HG03342 (cell line): Measurements from ENCODE around the gene EFCAB8.
"Not testable (repeated sequence)": the region's sequence is repeated elsewhere in the genome, so short reads cannot be mapped to it uniquely, and the experiment has no call there.

Experiments
- ATAC-seq: cut with Tn5 transposase; IDR thresholded peaks from one replicate; pipeline ENCODE4 v1.9.1; 2021; ENCODE audit warnings: mild to moderate bottlenecking, moderate library complexity; ENCODE audit not compliant: unreplicated experiment

Gene EFCAB8

DNA sequence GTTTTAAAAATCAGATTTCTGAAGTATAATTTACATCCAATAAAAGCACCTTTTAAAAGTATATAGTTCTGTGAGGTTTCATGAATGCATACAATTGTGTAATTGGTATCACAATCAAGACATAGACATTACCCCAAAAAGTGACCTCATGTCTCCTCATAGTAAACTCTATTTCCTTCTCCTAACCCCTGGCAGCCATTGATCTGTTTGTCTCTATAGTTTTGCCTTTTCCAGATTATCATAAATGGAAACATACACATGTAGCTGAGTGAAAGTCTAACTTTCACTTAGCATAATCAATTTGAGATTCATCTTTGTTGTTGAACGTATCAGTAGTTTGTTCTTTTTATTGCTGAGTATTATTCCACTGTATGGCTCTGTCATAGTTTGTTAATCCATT is 87.9 kb downstream of the EFCAB8 start:
- ATAC-seq = no peak

DNA sequence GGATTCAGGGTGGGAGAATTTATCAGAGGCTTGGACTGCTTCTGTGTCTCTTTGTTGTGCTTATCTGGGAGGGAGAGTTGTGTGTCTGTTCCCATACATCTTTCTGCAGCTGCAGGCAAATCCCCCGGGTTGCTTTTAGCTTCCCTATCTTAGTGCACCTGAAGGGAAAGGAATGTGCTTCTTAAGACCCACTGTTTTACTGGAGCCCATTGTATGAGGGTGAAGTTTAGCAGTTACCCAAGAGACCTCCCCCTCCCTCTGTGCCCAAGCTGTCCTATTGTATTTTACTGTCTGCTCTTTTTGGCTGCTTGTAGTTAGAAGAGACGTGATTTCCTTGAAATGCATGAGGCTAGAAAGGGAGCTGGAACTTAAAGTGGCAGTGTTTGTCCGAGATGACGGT is 91.8 kb downstream of the EFCAB8 start:
- ATAC-seq = not testable (repeated sequence)

DNA sequence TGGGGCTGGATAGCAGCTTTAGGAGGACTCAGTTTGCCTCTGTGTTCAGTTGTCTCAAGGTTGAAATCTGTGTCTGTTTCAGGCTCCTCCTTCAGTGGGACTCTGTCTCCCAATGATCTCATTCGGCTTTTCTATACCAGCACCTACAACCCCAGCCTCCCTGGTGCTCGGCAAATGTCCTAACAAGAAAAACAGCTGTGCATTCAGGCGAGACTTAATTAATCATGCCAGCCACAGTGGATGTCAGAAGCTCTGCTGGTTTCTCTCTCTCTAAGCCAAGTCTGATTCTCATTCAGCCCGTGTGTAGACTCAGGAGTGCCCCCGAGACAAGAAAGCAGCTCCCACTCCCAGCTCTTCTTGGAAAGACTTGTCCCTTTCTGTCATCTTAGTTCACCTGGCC is 98.7 kb downstream of the EFCAB8 start:
- ATAC-seq = no peak

DNA sequence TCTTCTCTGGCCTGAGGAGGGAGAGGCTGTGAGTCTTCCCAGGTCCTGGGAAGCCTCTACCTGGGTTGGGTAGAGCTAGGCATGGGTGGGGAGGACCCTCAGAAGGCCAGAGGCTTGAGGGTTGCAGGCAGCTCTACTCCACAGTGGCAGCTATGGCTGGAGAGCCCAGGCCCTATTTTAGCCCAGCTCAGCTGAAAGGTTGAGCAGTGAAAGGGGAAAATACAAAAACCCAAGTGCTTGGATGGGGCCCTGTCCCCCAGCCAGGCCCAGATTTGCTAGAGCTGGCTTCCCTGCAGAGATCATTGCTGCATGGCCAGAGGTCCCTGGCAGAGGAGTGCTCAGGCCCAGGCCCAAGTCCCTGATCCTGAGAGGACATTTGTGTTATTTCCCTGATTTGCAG is 99.9 kb downstream of the EFCAB8 start:
- no peak for ATAC-seq

DNA sequence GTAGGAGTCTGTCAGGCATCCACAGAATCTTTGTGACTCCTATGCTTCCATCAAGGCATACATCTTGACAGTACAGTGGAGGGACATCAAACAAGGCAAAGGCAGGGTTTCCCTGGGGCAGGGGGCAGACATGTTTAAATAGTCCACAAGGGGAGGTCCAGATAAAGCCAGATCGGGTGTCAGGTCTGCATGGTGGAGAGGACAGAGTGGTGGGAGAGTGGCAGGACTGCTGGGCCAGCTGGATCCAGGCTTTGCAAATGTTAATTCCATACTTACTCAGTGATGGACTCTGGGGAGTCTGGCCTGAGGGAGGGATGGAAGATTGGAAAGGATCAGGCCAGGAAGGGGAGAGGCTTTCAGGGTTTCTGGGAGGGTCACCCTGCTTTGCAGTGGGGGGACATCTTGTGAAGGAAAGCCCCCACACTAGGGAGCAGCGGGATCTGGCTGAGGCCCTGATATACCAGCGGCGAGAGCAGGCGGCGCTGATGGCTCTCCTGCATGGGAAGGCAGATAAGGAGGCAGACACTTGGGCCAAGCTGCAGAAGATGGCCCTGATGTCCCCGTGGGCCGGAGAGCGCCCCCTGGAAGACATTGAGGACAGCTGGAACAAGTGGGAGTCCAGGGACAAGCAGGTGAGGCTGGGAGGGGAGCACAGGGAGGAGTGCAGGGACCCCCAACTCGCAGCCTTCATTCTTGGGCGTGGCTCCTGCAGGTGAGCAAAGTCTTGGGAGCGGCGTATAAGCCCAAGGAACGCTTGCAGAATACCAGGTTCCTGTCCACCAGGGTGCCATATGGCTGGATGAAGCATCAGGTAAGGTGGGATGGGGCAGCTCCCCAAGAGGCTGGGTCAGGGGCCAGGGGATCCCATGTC is 100.9 kb downstream of the EFCAB8 start:
- no peak for ATAC-seq

DNA sequence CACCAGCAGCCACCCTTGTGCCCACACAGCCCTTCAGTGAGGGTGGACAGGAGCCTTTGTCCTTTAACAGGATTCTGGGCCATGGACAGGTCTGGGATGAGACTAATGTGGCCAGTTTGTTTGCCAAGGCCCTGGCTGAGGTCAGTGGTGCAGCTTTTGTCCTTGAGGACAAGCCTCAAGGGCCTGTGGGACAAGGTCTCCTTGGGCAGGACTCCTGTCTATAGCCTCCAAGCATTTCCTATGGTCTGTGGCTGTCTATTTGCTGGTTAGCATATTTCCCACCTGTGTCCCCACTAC is 101.4 kb downstream of the EFCAB8 start:
- ATAC-seq = no peak

DNA sequence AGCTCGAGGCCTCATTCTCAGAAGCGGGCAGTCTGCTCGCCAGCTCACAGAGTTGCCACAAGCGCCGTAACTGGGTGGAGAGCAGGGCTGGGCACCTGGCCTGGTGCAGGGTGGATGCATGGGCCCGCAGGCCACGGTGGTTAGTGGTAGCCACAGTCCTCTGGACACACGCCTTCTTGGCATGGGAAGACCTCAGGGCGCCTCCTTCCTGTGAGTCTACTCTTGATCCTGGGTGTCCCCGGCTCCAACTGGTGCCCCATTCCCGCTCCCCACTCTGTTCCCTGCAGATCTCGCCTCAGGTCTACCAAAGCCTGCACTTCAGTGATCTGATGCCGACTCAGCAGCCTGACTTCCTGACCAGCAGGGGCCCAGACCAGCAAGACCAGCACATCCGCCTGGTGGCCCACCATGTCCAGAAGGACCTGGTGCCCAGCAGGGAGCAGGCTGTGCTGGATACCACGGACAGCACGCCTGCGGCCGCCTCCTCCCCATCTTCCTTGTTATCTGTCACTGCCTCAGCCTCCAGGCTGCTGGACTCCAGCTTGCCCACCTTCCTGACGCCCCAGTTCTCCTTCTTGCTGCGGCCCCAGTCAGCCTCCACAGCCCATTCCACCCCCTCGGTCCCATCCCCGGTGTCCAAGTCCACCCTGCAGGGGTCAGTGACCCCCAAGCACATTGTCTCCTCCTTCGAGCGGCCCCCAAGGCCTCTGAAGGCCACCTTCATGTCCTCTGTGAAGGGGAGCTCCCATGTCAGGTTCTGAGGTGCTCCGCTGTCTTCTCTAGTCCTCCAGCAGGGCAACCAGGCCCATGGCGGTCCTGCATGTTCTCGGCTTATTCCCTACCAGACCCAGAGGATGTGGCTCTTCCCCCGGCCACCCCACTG is 102.4 kb downstream of the EFCAB8 start:
- no peak for ATAC-seq

DNA sequence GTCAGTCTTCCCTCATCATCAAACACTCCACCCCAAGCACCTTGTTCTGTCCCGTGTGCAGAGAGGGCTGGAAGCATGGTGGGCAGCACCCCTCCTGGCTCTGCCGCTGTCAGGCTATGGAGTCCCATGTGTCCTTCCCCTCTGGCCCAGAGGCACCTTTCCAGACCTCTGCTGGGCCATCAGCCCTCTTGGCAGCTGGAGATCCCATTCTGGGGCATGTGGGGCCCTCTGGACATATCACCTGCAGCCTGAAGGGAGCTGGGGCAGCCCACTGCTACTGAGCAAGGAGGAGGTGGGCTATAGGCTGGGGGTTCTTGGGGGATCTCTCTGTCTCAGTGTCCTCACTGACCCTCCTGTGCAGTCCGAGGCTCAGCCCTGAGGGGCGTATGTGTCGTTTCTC is 103.3 kb downstream of the EFCAB8 start:
- no peak for ATAC-seq

DNA sequence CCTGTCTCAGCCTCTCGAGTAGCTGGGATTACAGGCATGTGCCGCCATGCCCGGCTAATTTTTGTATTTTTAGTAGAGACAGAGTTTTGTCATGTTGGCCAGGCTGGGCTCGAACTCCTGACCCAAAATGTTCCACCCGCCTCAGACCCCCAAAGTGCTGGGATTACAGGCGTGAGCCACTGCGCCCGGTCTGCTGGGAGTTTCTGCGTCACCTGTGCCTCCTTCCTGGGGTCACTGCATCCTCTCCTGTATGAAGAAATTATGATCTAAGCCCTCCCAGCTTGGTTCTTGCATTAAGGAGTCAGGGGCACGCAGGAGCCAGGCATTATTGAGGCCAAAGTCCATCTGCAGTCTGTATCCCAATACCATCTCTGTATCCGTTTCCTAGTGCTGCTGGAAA is 103.9 kb downstream of the EFCAB8 start:
- ATAC-seq = not testable (repeated sequence)

DNA sequence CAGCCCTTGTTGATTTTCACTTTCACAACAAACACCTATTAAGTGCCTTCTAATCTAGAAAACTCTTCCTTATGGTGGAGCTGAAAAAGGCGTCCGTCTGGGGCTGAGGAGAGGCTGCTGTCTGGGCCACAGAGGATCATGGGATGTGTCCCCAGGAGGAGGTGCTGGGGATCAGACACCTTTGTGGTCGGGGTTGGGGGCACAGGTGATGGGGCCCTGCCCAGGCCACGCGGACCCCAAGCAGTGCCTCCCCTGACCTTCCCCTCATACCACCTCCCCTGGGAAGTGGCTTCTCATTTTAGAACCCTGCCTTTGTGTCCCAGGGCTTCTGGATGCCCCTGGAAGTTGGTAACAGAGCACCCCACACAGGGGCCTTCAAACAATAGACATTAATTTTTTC is 104.5 kb downstream of the EFCAB8 start:
- ATAC-seq = no peak

DNA sequence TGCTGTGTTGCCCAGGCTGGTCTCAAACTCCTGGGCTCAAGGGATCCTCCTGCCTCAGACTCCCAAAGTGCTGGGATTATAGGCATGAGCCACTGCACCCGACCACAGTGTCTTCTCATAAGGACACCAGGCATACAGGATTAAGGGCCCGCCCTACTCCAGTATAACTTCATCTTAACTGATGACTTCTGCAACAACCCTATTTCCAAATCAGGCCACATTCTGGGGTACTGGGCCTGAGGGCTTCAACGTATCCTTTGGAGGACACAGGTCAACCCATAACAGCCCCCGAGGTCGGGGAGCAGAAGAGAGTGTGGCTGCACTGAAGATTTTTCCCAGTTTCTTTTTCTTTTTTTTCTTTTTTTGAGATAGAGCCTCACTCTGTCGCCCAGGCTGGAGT is 105.9 kb downstream of the EFCAB8 start:
- no peak for ATAC-seq

DNA sequence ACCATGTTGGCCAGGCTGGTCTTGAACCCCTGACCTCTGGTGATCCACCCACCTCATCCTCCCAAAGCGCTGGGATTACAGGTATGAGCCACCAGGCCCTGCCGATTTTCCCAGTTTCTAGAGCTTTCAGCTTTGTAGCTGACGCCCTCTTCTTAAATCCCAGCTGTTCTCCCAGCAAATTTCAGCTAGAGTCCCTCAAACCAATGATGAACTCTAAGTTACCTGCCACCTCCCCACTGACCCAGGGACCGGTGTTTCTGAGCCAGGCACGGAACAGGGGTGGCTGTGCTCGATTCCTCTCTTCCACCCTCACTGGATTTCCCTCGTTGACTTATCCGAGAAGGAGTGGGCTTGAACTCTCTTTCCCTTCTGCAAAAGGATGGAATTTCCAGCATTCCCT is 106.4 kb downstream of the EFCAB8 start:
- no peak for ATAC-seq

DNA sequence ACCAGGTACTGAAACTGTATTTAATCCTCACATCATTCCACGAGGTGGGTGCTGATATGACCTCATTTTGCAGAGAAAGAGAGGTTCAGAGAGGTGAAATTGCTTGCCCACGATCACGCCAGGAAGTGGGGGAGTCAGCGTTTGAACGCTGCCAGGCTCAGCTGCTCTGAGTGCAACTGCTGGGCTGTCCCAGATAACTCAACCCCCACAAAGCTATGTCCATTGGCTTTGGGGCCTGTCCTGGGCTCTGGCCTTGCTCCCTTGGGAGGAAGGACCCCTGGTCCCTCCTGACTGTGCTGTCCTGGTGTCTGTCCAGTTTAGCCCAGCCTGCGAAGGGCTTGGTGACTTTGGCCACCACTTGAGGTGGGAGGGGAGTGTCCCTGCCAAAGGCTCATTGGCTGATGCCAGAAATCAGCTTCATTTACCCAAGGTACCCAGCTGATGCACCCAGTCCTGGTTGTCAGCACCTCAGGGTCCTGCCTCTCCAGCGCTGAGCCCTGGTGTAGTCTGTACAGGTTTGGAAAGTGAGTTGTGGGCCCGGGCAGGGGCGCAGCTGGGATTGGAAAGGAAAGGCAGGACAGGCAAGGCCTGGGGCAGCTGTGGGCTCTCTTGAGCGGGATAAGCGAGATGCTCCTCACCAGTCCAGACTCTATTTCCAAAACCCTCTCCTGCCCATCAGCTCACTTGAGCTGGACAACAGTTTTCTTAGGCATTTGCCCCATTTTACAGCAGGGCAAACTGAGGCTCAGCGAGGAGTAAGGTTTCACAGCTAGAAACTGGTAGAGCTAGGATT is 107.1 kb downstream of the EFCAB8 start:
- ATAC-seq = no peak

DNA sequence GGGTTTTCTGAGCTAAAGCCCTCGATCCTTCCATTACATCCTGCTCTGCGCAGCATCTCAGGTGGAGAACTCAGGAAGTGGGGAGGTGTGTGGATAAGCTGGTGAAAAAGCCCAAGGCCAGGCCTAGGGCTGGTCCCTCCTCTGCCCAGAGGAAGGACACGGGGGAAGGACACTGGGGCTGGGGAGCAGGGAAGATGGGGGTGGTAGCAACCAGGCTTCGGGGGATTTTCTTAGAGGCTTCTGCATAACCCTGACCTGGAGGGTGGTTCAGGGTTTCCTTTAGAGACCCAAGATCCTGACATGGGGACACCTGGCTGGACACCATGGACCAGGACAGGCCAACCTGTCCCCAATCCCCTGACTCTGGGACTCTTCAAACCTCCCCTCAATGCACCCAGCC is 107.7 kb downstream of the EFCAB8 start:
- no peak for ATAC-seq

DNA sequence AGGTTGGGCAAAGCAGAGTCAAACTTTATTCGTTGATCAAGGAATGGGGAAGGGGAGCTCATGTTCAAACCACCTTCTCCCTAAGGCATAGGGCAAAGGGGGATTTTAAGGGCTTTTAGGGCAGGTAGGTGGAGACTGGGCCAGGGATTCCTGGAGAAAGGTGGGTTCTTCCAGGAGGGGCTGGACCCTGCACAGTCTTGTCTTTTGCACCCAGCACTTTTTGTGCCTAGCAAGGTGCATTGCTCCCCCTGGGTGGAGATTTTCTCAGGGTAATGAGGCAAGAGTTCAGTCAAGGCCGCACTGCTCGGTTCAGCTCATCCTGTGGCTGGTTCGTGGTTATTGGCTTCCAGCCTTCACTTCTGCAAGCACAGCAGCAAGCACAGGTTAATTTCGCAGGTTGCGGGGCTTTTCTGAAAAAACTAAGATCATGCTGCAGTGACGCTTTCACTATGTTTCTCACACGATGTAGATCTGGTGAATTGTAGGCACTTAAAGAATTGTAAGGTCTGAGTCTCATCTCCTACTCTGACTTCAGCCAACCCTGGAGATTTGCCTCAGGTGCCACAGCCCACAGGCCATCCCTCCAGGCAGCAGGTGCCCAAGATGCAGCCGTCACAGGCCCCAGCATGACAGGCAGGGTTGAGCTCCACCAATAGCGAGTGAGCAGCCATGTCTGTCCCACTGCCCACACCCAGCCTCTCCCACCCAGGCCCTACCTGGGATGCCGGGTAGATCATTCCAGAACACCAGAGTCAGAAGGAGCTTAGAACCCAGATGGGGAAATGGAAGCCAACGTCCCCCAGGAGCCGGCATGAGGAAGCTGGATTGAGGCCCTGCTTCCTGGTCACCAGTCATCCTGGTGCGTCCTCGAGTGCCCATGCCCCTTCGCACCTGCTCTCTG is 108.4 kb downstream of the EFCAB8 start:
- ATAC-seq = no peak

DNA sequence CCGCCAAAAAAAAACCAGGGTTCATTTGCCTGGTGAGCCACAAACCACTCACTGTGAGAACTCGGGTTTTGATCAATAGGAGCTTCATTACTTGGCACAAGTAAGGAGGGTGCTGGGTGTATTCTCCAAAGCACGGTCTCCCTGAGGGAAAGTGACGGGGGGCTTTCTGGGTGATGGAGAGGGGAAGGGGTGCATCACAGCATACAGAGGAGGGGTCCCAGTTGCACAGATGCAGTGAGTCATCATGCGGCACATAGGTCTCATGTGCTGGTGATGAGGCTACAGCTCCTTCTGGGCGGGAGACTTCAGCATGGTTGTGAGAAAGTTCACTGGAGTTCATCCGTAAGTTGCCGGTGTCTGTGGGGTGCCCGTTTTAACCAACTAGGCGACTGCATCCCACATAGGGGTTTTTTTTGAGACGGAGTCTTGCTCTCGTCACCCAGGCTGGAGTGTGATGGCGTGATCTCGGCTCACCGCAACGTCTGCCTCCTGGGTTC is 109.3 kb downstream of the EFCAB8 start:
- ATAC-seq = no peak

DNA sequence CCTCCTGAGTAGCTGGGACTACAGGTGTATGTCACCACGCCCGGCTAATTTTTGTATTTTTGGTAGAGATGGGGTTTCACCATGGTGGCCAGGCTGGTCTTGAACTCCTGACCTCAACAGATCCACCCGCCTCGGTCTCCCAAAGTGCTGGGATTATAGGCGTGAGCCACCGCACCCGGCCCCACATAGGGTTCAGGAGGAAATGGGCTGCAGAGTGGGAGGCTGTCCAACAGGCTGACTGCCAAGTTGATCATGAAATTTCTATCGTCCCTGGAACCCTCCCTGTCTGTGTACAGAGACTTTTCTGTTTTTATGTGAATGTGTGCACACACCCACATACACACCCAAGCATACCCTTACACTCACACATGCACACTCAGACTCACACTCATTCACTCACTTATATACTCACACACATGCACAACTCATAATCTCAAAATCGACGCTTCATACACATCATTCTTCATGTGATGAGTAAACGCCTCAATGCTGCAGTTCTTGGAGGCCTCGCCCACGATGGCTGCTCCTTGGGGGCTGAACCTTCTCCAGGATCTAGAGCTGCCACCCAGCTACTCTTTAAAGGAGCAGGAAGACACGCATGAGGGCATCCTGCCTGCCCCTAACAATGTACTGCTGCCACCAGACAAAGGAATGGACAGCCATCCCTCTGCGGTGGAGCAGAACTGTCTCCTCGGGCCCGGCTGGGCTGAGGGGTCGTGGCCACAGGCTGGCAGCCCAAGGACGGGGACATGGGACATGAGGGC is 109.9 kb downstream of the EFCAB8 start:
- no peak for ATAC-seq

DNA sequence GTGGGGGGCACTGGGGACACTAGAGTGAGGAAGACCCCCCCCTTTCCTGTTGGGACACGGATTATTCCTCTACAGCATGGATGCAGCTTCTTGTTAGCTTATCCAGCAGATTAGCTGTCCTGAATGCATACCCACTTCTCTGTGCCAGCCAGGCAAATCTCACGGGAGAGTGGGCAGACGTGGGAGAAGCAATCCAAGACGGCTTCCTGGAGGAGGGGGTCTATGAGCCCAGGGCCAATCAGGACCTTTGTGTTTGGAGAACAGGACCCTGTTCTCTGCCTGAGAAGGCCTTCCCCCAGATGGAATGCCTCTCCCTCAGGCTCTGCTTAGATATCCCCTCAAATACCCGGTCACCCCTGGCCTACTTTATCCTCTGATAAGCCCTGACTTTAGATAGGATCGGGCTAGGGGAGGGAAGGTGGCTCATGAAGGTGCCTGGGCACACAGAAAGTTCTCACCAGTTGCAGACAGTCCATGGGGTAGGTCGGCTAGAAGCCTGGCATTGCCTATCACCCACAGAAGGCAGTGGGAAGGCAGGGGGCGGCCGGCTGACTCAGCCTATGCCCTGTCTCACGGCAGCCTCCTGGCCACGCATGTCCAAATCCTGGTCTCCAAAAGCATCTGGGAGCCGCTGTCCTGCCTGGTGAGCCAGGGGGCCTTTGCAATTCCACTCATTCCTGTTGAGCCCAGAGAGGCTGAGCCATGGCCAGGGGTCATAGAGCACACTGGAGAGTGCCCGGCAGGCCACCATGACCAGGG is 110.8 kb downstream of the EFCAB8 start:
- no peak for ATAC-seq
